PFSK-1 (cell line): ENCODE measurements around the gene DACH1.

Experiments
- FOXP2 ChIP-seq: optimal IDR thresholded peaks from 2 replicates; pipeline ENCODE3; 2011; ENCODE audit warnings: borderline replicate concordance, control low read depth, inconsistent platforms; ENCODE audit not compliant: insufficient read depth; ENCODE audit errors: extremely low read length, extremely low read depth
- POLR2AphosphoS5 ChIP-seq: IDR thresholded peaks from 2 replicates; pipeline ENCODE4 v1.6.1; 2012; ENCODE audit warnings: low read depth, mild to moderate bottlenecking, control low read depth, low read length, moderate library complexity
- REST ChIP-seq, 2 experiments: IDR thresholded peaks; 2 replicates each; pipeline versions ENCODE4 v1.6.1 to v1.8.0; 2011 to 2012; ENCODE audit warnings: low read depth in 2 of 2, low read length in 2 of 2, control low read depth in 1 of 2, inconsistent platforms in 1 of 2, mild to moderate bottlenecking in 1 of 2, moderate library complexity in 1 of 2; ENCODE audit not compliant: insufficient read depth in 1 of 2
- SIN3A ChIP-seq: IDR thresholded peaks from 2 replicates; pipeline ENCODE4 v1.6.1; 2012; ENCODE audit warnings: mild to moderate bottlenecking, low read length, moderate library complexity, borderline replicate concordance; ENCODE audit not compliant: insufficient read depth
- TAF1 ChIP-seq: IDR thresholded peaks from 2 replicates; pipeline ENCODE4 v1.6.1; 2012; ENCODE audit warnings: low read length, control low read depth, borderline replicate concordance; ENCODE audit not compliant: insufficient read depth

The DACH1 gene

GRCh38 chr13:71773531-71773930 lies 93.5 kb downstream of the DACH1 start:
- TF ChIP-seq REST (IDR thresholded peaks at IDR 0.05; ENCODE audit: insufficient read depth in 1 of 2, low read depth in 2 of 2, low read length in 2 of 2) (no peak), FOXP2 (no peak), POLR2AphosphoS5 (no peak), TAF1 (no peak), SIN3A (no peak)

GRCh38 chr13:71772361-71772760 lies 94.6 kb downstream of the DACH1 start:
- TF ChIP-seq SIN3A (no peak), REST (IDR thresholded peaks at IDR 0.05; ENCODE audit: insufficient read depth in 1 of 2, low read depth in 2 of 2, low read length in 2 of 2) (no peak), POLR2AphosphoS5 (no peak), FOXP2 (no peak), TAF1 (no peak)

- TF ChIP-seq SIN3A, result no peak
- TF ChIP-seq FOXP2, result no peak
- TF ChIP-seq POLR2AphosphoS5, result no peak
- no peak for TF ChIP-seq TAF1
- TF ChIP-seq REST (IDR thresholded peaks at IDR 0.05; ENCODE audit: insufficient read depth in 1 of 2, low read depth in 2 of 2, low read length in 2 of 2), result no peak
These were observed 95.9 kb downstream of the DACH1 start for GRCh38 chr13:71771144-71771543.

GRCh38 chr13:71770710-71771109 lies 96.3 kb downstream of the DACH1 start:
- TF ChIP-seq SIN3A, result no peak

- TF ChIP-seq TAF1 (no peak), REST (IDR thresholded peaks at IDR 0.05; ENCODE audit: insufficient read depth in 1 of 2, low read depth in 2 of 2, low read length in 2 of 2) (no peak), POLR2AphosphoS5 (no peak), FOXP2 (no peak), SIN3A (no peak)
These were observed 98.1 kb downstream of the DACH1 start for GRCh38 chr13:71768881-71769280.
